ENCODE data around the gene SMC5.
"Not testable (repeated sequence)": the region's sequence is repeated elsewhere in the genome, so short reads cannot be mapped to it uniquely, and the experiment has no call there.

The SMC5 gene

DNA sequence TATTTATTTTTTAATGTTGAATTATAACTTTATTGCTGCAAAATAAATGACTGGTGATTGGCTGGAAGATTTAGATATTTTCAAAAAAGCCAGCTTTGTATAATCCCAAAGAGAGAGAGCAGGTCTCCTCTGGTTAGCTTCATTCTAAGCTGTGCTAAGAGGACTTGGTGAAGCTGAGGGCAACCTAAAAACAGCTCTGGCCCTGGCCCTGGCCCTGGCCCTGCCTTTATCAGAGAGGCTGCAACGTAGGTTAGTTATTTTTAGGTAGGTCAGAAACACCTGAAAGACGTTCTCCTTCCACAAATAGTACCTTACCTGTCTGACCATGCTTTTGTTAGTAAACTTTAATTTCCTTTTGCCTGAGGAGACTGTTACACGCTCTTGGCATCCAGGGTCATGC lies 97.0 kb downstream of the SMC5 start:
- no peak for DNase-seq (ENCODE audit: extremely low read depth in 1 of 2, low read depth in 1 of 2)

DNA sequence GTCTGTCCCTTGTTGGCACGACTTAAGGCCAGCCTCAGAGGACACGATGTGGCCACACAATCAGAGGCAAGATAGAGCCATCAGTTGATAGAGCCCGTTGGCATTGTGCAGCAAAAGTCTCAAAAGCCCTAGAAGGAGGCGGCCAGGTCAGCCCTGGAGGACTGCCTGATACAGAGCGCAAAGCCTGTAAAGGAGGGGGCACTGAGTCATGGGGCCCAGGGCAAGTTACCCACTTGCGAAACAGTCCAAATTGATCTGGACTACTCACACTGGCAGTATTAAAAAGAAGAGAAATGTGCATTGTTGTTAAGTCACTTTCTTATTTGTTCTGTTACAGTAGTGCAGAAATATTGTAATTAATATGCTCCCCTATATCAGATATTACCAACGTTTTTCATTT lies 104.2 kb downstream of the SMC5 start:
- no peak for DNase-seq (ENCODE audit: extremely low read depth in 1 of 2, low read depth in 1 of 2)

- DNase-seq (ENCODE audit: extremely low read depth in 1 of 2, low read depth in 1 of 2): no peak
These were observed 105.0 kb downstream of the SMC5 start for GRCh38 chr9:70363760-70364159.

DNA sequence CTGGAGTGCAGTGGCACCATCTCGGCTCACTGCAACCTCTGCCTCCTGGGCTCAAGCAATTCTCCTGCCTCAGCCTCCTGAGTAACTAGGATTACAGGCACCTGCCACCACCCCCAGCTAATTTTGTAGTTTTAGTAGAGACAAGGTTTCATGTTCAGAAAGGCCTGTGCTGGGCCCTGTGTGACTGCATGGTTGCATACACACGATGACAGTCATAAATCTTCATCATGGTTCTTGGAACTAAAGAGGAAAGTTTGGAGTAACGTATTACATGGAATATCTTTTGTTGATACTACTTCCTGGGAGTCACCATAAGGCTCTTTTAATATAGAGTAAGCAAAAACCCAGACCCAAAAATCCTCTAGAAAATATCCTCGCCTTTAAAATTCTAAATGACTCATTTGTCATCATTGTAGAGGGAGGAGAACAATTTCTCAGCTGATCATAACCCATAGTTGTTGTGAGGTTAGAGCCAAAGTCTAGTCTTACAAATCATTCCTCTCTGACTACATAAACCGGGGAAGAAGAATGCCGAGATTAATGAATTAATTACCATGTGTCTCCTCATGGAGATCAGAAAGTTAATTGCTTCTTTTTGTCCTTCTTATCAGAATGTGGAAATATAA lies 108.6 kb downstream of the SMC5 start:
- DNase-seq (ENCODE audit: extremely low read depth in 1 of 2, low read depth in 1 of 2): no peak

GRCh38 chr9:70374962-70375618 lies 116.3 kb downstream of the SMC5 start:
- no peak for DNase-seq (ENCODE audit: extremely low read depth in 1 of 2, low read depth in 1 of 2)

DNA sequence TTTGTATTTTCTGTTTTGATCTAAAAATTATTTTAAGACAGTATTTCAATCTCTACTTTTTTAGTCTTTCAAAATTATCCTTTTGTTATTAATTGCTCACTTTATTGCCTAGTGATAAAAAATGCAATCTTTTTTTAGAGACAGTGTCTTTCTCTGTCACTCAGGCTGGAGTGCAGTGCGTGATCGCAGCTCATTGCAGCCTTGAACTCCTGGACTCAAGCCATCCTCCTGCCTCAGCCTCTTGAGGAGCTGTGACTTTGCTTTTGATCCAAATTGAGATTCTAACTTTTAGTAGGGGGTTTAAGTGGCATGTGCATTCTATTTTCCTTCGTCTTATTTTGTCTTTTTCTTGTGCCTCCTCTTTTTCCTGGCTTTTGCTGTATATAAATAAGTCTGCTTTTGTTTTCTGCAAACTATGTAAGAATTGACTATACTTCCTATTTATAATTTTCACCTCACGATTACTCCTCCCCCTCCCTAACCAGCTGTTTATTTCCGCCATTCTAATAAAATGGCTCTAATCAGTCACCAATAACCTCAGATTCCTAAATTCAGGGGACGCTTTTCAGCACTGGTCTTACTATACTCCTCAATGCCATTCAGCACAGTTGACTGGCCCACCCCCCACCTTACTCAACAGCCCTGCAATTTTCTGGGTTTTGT lies 123.4 kb downstream of the SMC5 start:
- no peak for DNase-seq (ENCODE audit: extremely low read depth in 1 of 2, low read depth in 1 of 2)

DNA sequence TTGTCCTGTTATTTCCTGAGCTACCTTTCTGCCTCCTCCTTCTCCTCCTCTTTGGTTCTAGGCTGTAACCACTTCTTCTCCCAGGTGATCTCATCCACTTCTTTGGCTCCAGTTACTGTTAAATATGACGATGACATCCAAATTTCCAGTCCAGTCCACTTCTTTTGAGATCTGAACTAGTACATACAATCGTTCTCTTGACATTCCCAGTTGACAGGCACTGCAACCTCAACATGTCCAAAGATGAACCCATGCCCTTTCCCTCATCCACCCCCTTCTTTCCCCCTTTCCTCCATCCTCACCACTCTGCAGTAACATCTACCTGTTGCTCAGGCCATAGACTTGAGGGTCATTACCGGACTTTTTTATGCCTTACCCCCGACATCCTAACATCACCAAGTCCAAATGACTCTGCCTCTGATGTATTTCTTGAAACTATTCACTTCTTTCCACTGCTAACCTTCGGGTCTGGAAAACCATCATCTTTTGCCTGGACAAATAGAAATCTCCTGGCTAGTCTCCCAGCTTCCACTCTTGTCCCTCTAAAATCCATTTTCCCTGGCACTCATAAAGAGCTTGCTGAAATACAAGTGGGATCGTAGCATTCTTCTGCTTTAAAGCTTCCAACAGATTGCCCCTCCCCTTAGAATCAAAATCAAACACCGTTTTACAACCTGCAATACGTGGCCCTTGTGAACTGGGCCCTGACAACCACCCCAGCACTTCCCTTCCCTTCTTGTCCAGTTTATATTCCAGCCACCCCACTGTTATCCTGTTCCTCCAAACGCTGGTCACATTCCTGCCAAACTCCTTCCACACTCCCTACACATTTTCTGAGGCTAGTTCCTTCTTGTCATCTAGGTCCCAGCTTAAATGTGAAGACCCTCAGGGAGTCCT lies 124.2 kb downstream of the SMC5 start:
- DNase-seq (ENCODE audit: extremely low read depth in 1 of 2, low read depth in 1 of 2): no peak

DNA sequence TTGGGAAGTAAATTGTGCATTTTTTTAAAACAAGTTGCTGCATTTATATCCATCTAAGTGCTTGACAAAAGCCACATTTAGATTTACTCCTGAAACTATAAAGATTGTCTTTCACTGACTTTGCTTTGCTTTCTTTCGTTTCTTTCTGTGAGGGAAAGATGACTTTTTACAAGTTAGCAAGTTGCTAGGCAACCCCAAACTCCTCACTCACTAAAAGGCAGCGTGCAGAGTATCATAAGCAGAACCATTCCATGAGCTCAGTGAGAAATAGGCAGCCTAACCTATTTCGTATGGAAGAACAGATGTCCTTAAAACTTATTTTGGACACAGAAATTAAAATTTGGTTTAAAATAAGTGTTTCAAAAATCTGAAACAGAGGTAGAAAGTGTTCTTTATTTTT lies 126.6 kb downstream of the SMC5 start:
- no peak for DNase-seq (ENCODE audit: extremely low read depth in 1 of 2, low read depth in 1 of 2)

- no peak for DNase-seq (ENCODE audit: extremely low read depth in 1 of 2, low read depth in 1 of 2)
These were observed 128.9 kb downstream of the SMC5 start for GRCh38 chr9:70387663-70388062.

GRCh38 chr9:70389188-70389587 lies 130.4 kb downstream of the SMC5 start:
- no peak for DNase-seq (ENCODE audit: extremely low read depth in 1 of 2, low read depth in 1 of 2)

- no peak for DNase-seq (ENCODE audit: extremely low read depth in 1 of 2, low read depth in 1 of 2)
These were observed 131.0 kb downstream of the SMC5 start for GRCh38 chr9:70389621-70390266.

DNA sequence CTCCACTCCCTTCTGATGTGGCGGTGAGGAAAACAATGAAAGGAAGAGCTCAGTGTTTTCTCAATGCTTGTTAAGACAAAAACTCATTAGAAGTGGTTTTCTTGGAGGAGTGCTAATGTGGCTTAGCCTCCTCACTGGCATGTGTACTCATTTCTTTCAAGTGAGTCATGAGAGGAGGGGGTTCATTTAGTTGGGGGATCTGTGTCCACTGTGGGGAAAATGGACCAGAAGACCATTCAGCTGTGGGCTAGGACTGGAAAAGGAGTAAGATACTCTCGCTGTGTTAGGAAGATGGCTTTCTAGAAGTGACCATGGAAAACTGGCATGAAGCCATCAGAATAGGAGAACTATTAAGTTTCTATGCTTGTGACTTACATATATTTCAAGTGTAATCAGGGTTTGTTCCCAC lies 132.2 kb downstream of the SMC5 start:
- DNase-seq (ENCODE audit: extremely low read depth in 1 of 2, low read depth in 1 of 2): no peak

DNA sequence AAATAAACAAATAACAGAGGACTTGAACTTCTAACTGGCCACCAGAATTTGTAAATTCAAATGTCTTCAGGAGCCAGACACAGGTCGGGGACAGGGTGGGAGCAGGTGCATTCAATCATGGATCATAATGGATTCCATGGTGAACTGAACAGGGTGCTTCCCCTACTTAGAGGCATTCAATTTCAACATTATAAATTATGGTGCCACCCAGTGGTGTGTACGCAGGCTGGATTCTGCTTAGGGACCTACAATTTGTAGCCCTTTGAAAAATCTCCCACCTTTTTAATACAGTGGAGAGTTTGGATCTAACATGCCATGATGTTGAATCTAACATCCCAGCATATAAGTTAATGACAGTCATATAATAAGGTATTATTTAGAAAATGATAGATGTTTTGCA lies 133.4 kb downstream of the SMC5 start:
- no peak for DNase-seq (ENCODE audit: extremely low read depth in 1 of 2, low read depth in 1 of 2)

DNA sequence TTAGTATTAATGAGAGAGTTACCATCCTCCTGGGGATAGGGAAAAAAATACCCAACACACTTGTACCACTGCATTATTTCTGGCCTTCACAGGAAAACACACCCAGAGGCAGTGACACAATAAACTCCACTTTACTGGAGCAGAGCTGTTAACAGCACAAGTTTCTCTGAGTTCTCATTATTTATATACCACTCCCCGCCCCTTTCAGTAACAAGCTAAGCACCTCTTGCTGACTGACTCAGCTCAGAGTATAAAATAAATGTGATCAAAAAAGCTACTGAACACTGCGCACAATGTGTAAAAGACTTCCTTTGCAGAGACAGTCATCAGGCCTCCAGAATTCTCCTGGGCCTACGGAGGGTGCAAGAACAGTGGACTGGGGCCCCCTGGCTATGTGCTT lies 134.1 kb downstream of the SMC5 start:
- no peak for DNase-seq (ENCODE audit: extremely low read depth in 1 of 2, low read depth in 1 of 2)

DNA sequence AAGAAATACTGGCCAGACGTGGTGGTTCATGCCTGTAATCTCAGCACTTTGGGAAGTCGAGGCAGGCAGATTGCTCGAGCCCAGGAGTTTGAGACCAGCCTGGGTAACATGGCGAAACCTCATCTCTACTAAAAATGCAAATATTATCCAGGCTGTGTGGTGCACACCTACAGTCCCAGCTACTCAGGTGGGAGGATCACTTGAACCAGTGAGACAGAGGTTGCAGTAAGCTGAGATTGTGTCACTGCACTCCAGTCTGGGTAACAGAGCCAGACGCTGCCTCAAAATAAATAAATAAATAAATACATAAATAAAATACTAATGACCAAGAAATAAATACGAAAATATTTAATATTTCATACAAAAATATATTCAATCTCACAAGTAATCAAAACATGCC lies 136.9 kb downstream of the SMC5 start:
- DNase-seq (ENCODE audit: extremely low read depth in 1 of 2, low read depth in 1 of 2): no peak

DNA sequence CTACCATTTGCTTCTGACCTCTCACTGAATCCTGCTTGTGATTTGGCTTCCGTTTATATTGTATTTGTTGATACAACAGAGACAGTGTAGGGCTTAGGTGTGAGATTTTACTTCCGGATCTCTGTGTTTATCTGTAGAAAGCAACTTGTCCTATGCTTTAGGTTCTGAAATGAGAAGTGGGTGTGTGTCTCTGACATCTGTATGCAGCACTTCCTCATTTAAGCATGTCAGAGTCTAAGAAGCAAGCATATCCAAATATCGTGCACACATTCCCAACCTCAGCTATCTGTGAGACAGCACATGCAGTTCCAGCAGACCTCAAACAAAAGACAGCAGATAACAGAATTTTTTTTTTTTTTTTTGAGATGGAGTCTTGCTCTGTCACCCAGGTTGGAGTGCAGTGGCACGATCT lies 139.4 kb downstream of the SMC5 start:
- no peak for DNase-seq (ENCODE audit: extremely low read depth in 1 of 2, low read depth in 1 of 2)

DNA sequence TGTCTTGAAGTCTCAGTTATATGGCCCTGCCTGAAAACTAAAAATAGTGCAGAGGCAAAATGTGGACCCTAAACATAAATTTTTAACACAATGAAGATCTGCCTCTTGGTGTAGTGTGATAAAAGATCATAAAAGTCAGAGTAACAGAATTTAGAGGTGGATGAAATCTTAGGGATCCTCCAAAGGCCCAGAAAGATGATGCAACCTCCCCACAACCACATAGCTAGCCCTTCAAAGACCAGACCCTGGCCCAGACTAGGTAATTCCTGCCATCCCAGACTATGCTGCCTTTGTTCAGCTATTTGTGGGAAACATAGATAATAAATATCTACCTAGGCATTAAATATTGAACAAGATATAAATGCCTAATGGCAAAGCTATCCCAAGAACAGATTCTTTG lies 140.4 kb downstream of the SMC5 start:
- DNase-seq (ENCODE audit: extremely low read depth in 1 of 2, low read depth in 1 of 2): no peak

- no peak for DNase-seq (ENCODE audit: extremely low read depth in 1 of 2, low read depth in 1 of 2)
These were observed 141.5 kb downstream of the SMC5 start for GRCh38 chr9:70400107-70400892.

GRCh38 chr9:70401241-70401640 lies 142.5 kb downstream of the SMC5 start:
- not testable (repeated sequence) for DNase-seq (ENCODE audit: extremely low read depth in 1 of 2, low read depth in 1 of 2)

DNA sequence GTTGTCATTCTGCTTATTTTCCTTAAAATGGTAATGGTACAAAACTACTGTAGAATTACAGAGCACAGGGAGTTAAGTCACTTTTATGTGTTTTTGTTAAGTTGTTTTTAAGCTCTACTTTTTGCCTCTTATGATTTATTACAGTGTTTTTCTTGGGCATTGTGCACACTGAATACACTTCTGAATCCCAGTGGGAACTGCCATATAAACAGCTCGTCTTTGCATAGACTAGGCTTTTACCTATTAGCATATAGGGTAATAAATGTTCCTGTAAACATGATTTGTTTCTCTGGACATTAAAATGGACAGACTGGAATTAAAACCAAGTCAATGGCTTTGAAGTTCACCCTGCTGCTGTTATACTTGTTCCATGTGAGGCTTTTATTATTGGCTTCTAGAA lies 143.4 kb downstream of the SMC5 start:
- no peak for DNase-seq (ENCODE audit: extremely low read depth in 1 of 2, low read depth in 1 of 2)

Measured in stimulated activated CD8-positive, alpha-beta memory T cell treated with anti-CD3 and anti-CD28 coated beads, Interleukin-7, amount 100 ng/mL, for 48 hours (primary cell).